HK-2 (cell line): ENCODE data around the gene MYO1H.
"Not testable (repeated sequence)": the region's sequence is repeated elsewhere in the genome, so short reads cannot be mapped to it uniquely, and the experiment has no call there.

ENCODE experiments used
- DNase-seq: peaks from one replicate; pipeline ENCODE4 v3.0.0-alpha.2; 2018; ENCODE audit not compliant: unreplicated experiment

The MYO1H gene

GRCh38 chr12:109343677-109344076 lies 4.0 kb upstream of the MYO1H start:
- no peak for DNase-seq

DNA sequence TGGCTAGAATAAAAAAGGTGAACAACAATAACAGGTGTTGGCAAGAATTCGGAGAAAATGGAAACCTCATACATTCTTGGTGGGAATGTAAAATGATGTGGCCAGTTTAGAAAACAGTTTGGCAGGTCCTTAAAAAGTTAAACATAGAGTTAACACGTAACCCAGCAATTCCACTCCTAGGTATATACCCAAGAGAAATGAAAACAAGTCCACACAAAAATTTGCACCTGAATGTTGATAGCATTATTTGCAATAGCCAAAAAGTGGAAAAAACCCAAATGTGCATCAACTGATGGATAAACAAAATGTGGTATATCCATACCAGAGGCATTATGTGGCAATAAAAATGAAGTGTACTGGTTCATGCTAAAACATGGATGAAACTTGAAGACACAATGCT lies 2.3 kb upstream of the MYO1H start:
- no peak for DNase-seq

DNA sequence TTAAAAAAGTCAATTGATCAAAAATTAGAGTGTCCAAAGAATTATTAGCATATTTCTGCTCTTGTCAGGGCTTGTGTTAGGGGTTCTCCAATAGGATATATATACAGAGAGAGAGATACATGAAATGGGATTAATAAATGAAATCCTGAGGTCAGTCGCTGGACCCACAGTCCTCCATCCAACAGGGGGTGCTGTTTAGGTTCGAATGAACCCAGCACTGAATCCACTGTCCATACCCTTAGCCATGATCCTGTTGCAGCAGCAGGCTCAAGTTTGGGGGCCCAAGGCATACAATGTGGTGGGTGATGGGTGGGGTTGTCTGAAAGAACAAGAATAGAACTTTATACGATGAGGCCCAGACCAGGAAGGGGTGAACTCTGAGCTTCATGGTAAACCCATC lies 780 bp upstream of the MYO1H start:
- no peak for DNase-seq

DNA sequence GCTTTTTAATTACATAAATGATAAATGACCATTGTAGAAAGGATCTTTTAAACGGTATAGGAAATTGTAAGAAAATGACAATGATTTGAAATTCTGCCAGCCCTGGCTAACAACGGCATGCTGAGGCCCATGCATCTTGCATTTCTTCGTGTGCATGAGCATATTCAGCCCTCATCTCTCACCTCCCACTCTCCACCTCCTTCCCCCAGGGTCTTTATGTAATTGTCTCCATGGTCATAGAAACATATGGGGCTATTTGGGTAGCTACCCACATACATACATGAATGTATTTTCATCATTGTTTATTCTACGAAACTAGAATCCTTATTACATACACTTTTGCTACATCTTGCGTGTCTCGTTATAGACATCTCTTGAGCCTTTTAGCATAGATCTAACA lies 4.5 kb downstream of the MYO1H start:
- DNase-seq, result no peak

GRCh38 chr12:109356577-109356976 lies 8.9 kb downstream of the MYO1H start:
- DNase-seq, result no peak

DNA sequence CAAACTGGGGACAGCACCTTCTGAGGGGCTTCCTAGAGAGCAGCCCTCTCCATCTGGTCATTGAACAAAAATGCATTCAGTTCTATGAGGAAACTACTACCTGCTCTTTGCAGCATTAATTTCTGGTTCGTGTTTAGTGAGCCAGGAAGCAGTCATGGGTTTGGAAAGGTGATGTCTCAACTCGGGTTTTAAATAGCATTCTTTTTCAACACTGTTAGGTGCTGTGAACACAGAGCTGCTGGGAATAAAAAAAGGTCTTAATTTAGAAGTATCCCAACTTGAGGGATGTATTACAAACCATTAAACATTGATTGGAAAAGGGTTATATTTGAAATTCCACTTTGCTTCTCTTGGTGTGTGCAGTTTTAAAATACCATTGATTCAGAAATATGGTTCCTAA lies 9.3 kb downstream of the MYO1H start:
- no peak for DNase-seq

DNA sequence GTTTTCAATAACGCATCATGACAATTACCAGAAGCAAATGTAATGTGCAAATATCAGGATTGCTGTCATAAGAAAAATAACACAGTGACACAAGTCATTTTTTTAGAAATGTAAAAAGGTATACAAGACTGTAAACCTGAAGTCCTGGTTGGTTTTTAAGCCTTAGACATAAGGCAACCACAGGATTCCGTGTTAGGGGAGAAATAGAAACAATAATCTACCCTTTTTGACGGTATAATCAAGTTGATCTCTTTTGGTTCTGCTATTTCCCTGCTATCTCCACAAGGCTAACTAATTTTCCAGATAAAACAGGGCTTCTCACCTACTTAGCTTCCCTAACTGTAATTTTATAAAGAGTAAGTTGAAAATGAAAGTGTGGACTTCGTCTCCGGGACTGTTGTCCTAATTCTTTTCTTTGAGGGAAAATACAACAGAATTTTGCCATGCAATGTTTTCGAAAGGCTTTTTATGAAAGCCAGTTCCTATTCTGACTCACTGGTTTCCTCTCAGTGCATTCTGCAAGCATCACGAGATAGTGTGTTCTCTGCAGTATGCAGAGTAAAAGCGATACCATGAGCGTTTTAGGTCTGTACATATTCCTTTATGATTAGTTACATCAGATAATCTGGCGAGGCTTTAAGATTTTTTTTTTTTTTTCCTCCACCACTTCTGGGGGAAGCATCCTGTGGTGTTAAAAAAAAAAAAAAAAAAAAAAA lies 10.6 kb downstream of the MYO1H start:
- no peak for DNase-seq

DNA sequence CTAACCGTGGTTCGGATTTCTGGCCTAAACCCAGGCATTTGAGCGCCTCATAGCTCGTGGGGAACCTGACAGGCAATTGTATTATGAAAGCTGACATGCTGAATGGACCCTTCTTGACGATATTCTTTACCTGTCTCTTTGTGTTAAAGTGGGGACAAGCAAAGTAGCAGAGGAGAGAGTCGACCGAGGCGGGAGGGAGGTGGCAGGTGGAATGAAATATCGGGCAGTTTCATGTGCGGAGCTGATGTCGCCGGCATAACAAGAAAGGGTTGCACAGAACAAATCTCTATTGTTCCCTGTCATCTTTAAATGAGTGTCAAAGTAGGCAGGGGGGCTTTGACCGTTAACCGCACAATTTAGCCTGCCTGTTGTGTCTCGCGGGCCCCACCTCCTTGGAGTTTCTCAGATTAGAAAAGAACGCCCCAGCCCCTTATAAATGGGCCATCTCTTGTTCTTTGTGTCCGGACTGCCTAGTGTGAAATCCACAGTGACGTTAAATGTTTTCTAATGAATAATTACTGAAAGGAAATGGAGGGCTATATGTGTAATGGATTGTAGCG lies 11.5 kb downstream of the MYO1H start:
- DNase-seq, result no peak

DNA sequence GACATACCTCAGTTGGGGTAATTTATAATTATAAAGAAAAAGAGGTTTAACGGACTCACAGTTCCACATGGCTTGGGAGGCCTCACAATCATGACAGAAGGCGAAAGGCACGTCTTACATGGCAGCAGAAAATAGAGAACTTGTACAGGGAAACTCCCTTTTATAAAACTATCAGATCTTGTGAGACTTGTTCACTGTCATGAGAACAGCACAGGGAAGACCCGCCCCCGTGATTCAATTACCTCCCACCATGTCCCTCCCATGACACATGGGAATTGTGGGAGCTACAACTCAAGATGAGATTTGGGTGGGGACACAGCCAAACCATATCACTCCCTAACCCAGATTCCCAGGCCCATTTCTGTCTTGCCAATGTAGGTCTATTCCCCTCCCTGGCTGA lies 22.1 kb downstream of the MYO1H start:
- DNase-seq, result no peak

GRCh38 chr12:109377139-109377685 lies 29.5 kb downstream of the MYO1H start:
- no peak for DNase-seq

GRCh38 chr12:109378569-109378968 lies 30.9 kb downstream of the MYO1H start:
- no peak for DNase-seq

- DNase-seq, result no peak
Observed at GRCh38 chr12:109382031-109382430, 34.3 kb downstream of the MYO1H start.

GRCh38 chr12:109383240-109383639 lies 35.5 kb downstream of the MYO1H start:
- no peak for DNase-seq

GRCh38 chr12:109385339-109386058 lies 37.8 kb downstream of the MYO1H start:
- peak; percentile 6 for DNase-seq

DNA sequence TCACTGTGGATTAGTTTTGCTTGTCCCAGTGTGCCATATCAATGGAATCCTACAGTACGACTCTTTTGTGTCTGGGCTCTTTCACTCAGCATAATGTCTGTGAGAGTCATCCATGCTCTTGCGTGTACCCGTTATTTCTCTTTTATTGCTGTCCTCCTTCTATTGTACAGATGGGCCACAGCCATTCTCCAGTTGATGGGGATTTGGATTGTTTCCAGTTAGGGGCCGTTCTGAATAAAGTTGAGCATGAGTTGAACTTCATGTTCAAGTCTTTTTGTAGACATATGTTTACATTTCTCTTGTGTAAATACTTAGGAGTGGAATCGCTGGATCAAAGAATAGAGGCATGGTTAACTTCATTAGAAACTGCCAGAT lies 38.3 kb downstream of the MYO1H start:
- DNase-seq, result no peak

DNA sequence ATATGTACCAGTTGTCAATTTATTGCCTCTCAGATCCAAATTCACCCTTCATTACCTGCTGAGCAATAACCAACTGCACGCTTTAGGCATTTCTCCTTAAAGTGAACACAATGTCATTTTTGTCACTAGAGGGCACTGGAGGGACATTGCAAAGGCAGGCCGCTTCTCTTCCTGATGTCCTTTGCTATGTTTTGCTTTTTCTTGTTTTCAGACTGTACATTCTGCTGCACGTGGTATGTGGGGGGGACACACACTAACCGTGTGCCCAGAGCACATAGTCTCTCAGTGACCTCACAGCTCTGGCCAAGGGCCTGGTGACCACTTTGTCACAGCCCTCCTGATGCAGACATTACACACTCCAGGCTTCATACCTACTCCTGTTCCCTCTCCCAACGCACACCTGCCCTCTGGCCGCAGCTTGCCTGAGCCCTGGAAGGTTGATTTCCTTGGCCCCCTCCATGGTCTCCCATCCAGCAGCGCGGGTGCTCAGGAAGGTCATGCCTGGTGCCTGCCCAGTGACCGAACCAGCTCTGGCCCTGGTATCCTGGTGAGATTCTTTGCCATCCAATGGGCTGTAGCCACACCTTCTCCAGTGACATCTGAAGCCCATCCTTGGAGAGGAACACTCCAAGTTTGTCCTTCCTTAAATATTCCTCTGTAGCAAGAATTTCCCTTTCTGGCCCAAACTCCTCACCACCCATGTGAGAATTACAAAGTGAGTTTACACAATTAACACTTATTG lies 39.9 kb downstream of the MYO1H start:
- DNase-seq, result peak; percentile 2

DNA sequence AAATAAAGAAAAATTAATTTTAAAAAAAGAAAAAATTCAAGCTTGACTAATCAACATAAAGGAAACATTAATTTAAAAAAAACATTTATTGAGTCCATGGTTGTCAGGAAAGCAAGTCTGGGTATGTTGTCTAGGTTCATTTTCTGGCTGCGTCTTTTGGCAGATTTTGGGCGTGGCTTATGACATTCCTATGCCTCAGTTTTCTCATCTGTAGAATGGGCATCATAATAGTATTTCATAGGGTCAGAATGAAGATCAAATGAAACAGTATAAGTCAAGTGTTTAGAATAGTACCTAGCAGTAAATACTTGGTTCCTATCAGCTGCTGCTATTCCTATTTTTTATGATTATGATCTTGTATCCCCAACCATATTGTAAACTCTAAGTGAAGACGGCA lies 40.5 kb downstream of the MYO1H start:
- DNase-seq, result no peak

DNA sequence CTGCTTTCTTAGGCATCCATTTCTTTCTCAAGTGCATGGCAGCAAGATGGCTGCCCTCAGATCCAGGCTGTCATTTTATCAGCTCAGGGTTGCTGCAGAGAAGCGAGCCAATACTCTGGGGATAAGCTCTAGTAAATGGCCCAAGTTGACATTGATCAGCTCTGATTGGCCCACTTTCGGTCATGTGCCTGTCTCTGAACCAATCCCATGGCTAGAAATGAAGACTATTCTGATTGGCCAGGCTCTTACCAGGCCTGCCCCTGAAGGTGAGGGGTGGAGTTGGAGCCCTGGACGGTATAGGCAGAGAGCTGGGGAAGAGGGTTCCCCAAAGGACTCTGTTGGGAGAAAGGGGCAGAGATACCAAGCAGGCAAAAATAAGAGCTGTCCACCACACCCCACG lies 41.4 kb downstream of the MYO1H start:
- no peak for DNase-seq

GRCh38 chr12:109393437-109394345 lies 46.0 kb downstream of the MYO1H start:
- DNase-seq, result peak; percentile 21

- no peak for DNase-seq
Observed at GRCh38 chr12:109394891-109395290, 47.2 kb downstream of the MYO1H start.

- DNase-seq, result not testable (repeated sequence)
Observed at GRCh38 chr12:109404841-109405240, 57.1 kb downstream of the MYO1H start.
